ENCODE measurements around the gene CEACAM19.

Gene CEACAM19

DNA sequence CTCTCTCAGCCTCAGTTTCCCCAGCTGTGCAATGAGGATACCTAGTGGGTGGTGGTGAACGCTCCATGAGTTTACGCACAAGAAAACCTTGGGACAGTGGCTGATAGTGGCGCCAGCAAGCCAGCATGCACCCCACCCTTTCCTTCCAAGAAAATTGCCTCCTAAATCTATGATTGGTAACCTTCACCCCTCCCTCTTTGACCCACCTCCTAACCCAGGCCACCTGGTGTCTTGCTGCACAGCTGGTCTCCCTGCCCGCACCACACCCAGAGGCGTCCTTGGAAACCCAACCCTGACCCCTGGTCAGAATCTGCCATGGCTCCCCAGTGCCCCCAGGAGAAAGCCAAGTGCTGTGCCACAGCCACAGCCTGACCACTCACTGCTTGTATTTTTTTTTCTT lies 54.4 kb downstream of the CEACAM19 start:
- no peak for DNase-seq

DNA sequence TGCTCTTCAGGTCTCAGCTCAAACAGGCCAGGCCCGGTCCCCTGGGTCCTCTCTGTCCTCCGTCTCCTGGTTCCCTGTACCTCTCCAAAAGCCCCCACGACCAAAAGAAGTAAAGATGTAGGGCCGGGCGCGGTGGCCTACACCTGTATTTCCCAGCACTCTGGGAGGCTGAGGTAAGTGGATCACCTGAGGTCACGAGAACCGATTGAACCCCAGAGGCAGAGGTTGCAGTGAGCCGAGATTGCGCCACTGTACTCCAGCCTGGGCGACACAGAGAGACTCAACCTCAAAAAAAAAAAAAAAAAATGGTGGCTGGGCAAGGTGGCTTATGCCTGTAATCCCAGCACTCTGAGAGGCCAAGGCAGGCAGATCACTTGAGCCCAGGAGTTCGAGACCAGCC lies 55.2 kb downstream of the CEACAM19 start:
- DNase-seq, result no peak

GRCh38 chr19:44728178-44728577 lies 56.9 kb downstream of the CEACAM19 start:
- no peak for DNase-seq

DNA sequence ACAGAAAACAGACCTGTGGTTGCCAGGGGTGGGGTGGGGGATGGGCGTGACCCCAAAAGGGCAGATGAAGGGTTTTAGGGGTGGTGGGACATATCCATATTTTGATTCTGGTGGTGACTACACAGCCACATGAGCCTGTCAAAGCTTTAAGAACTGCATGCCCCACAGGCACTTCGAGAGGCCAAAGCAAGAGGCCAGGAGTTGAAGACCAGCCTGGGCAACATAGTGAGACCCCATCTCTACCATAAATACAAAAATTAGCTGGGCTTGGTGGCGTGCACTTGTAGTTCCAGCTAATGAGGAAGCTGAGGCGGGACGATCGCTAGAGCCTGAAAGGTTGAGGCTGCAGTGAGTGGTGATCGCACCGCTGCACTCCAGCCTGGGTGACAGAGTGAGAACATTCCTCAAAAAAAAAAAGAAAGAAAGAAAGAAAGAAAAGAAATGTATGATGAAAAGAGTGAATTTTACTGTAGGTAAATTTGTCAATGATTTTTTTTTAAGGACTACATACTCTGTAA lies 58.3 kb downstream of the CEACAM19 start:
- DNase-seq, result no peak

DNA sequence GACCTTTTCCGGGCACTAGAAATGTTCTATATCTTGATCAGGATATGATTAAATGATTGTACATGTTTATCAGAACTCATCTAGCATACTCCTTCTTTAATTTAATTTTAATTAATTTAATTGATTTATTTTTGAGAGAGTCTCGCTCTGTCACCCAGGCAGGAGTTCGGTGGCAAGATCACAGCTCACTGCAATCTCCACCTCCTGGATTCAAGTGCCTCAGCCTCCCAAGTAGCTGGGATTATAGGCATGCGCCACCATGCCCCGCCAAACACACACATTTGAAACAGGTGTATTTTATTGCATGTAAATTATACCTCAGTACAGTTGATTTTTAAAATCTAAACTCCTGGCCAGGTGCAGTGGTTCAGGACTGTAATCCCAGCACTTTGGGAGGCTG lies 59.8 kb downstream of the CEACAM19 start:
- DNase-seq, result no peak

DNA sequence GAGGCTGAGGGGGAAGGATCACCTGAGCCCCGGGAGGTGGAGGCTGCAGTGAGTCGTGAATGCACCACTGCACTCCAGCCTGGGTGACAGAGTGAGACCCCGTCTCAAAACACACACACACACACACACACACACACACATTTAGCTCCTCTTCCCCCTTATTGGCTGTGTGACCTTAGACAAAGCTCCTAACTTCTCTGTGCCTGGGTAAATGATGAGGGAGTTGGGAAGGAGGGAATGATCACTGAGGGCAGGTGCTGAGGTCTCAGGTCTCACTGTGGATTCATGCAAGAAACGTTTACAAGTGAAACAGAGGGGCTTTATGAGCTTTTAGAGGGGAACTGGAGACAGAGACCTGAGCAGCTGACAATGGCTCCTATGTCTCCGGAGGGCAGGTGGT lies 60.3 kb downstream of the CEACAM19 start:
- DNase-seq, result no peak

- DNase-seq, result no peak
Observed at GRCh38 chr19:44732235-44733014, 61.1 kb downstream of the CEACAM19 start.

All from hematopoietic multipotent progenitor cell treated with erythropoietin and hydrocortisone succinate and interleukin-3 and kit ligand, for 4 days (in vitro differentiated cells).